Stimulated activated CD4-positive, alpha-beta T cell treated with anti-CD3 and anti-CD28 coated beads, Interleukin-2, amount 100 ng/mL, for 4 hours (primary cell): Measurements from ENCODE around the gene SNRPA1.
A peak's percentile ranks its signal among the peaks of the same experiment; 100 is the strongest.

ENCODE experiments used
- DNase-seq: peaks from one replicate; pipeline ENCODE4 v3.0.0-alpha.2; 2020; ENCODE audit warnings: low read depth

Gene SNRPA1

DNA sequence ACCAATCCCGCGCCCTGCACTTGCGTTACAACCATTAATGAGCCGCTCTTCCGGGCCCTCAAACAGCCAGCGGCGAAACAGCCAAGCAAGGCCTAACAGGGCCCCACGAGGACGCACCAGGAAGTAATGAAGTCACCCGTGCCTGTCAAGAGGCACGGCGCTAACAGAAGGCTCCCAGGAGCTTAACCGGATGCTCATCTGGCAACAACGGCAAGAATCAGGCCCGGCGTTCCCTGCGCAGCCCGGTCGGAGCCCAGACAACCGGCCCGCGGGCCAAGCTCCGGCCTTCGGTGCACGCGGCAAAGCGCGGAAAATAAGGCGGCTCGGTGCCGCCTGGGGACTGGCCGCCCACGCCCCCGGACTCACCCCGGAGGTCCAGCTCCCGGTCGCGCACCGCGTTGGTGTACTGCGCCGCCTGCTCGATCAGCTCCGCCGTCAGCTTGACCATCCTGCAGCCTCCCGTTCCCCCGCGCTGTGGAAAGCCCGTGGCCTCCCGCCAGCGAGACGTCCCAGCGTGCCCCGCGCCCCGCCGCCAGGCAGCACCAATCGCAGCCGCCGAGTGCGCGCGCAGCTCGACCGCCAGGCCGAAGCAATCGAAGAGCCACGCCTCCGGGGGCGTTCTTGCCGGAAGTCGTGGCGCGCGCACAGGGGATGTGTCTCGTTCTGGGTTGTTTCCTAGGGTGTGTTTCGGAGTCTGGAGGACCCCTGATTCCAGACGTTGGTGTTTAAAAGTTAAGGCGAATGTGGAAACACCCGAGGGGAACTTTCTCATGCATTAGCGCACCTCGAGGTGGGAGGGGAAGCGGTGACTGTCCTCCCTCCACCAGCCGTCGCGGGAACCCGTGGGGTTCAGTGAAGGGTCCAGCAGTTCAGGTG is at the start of gene SNRPA1:
Gene SNRPA1 (minus strand): TSS at position 518 of the 876 bp plus-strand sequence. CDS start 70 bp downstream, at position 448.
- DNase-seq = peak; percentile 97

DNA sequence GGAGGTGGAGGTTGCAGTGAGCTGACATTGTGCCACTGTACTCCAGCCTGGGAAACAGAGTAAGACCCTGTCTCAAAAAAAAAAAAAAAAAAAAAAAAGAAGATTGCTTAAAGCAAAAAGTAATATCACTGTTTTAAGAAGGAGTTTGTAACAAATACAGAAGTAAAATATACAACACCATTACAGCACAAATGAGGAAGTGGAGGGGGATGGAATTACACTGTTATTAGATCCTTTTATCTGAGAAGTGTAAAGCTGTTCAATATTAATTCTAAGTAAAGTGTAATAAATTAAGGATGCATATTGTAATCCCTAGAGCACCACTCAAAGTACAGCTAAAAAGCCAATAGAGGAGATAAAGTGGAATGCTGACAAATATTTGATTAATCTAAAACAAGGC is 47.0 kb upstream of the SNRPA1 start:
- no peak for DNase-seq

GRCh38 chr15:101338502-101339057 is 43.5 kb upstream of the SNRPA1 start:
- no peak for DNase-seq

DNA sequence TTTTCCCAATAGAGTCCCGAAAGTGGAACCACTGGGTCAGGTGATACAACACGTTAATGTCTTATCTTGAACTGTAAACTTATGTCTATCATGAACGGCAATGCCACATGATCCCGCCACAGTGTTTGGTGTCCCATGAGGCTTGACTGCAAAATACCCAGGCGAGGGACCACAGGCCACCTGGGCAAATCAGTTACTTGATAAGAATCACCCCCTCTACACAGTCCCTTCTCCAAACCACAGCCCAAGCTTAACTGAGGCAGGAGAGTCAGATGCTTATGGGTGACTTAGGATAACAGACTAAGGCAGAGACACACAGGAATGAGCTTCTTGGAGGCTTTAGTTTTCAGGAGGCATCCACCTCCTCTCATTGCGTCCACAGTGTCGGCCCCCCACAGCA is 42.9 kb upstream of the SNRPA1 start:
- no peak for DNase-seq

- peak; percentile 37 for DNase-seq
Measured at GRCh38 chr15:101333907-101334789, 39.1 kb upstream of the SNRPA1 start.

GRCh38 chr15:101332061-101332467 is 37.0 kb upstream of the SNRPA1 start:
- DNase-seq = no peak

DNA sequence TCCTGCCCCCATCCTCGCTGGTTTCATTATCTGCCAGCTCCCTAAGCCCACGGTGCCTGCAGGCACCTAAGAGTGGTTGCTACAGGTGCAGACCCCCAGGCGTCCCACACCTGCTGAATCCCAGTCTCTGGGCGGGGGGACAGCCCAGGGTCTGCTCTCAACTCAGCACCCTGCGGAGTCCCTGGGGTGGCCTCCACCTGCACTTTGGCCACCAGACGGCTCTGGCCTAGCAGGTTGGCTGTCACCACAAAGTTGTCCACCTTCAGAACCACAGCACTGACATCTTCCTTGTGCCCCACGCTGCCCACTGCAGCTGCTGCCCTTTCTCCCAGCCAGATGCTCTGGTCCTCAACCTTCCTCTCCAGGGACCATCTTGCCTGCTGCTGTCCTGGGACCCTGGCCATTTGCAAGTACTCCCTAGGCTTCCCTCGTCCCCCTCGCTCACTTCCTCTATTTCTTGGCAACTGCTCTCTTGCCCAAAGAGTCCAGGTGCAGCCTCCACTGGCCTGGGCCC is 34.9 kb upstream of the SNRPA1 start:
- DNase-seq = no peak

- DNase-seq = no peak
Measured at GRCh38 chr15:101329309-101329863, 34.3 kb upstream of the SNRPA1 start.

GRCh38 chr15:101328001-101328400 is 33.0 kb upstream of the SNRPA1 start:
- no peak for DNase-seq

- DNase-seq = no peak
Measured at GRCh38 chr15:101327147-101327740, 32.2 kb upstream of the SNRPA1 start.

- no peak for DNase-seq
Measured at GRCh38 chr15:101326462-101327146, 31.6 kb upstream of the SNRPA1 start.

DNA sequence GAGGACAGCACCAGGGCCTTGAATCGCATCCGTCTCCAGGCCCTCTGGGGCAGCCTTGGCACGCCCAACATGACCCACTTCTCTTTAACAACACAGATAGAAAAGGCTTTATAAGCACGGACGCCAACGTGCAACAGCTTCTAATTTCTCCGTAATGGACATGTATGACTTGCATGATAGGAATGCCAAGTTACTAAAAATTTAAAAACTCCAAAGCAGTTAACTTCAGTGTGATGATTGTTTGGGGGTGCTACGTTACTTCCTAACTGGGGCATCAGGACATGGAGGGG is 30.9 kb upstream of the SNRPA1 start:
- DNase-seq = no peak

DNA sequence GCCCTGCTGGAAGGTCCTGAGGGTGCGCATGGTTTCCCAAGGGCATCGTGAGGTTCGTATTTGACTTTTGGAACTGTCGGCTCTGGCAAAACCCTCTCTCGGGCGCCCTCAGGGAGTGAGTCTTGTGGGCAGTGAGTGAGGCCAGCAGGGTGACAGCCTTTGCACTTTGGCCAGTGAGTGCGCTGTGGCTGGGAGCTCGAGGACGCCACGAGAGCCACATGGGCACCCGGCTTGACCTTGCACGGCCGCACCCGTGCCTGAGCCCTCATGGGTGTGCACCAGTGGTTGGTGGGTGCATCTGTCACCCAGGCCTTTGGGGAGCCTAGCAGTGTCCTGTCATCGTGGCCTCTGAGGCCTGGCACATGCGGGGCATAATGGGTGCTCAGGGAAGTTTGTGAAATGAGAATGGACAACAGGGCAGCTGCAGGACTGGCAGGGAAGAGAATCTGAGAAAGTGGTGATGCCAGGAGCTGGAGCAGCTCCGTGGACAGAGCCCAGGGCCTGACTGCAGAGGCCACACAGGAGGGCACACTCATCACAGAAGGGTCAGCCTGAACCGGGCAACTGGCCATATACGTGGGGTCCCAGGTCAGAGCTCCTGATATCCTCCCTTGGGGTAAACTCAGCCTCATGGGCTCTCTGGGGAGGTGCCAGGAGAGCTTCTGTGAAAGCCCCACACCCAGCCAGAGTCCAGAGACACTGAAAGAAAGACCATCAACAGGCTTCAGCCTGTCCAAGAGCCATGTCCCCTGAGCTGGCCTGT is 30.4 kb upstream of the SNRPA1 start:
- DNase-seq = no peak

- no peak for DNase-seq
Measured at GRCh38 chr15:101324524-101325177, 29.6 kb upstream of the SNRPA1 start.

GRCh38 chr15:101323793-101324523 is 28.9 kb upstream of the SNRPA1 start:
- DNase-seq = no peak

DNA sequence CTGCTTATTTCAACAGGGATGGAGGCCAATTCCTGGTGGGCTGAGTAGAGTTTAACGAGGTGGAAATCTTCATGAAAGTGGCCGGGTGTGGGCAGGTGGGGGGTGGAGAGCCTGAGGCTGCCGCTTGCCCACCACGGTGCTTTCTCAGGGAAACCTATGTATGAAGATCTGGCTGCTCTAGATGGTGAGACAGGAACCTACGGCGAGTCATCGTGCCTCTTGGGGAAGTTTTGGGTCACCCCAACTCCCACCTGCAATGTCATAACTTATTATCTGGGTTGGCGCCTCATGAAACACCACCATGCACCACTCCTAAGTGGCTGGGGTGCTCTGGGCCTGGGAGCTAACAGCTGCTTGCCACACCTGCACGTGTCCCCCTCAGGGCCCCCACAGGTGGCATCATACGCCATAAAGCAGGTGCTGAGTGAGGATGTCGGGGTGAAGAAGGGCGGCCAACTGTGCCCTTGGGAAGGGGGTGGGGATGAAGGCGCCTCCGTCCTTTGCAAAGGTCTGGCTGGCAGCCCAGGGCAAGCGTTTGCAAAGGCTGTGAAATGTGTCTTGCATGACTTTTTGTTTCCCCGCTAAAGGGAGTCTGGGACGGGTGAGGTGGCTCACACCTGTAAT is 27.9 kb upstream of the SNRPA1 start:
- no peak for DNase-seq

GRCh38 chr15:101322016-101322695 is 27.1 kb upstream of the SNRPA1 start:
- DNase-seq = no peak

DNA sequence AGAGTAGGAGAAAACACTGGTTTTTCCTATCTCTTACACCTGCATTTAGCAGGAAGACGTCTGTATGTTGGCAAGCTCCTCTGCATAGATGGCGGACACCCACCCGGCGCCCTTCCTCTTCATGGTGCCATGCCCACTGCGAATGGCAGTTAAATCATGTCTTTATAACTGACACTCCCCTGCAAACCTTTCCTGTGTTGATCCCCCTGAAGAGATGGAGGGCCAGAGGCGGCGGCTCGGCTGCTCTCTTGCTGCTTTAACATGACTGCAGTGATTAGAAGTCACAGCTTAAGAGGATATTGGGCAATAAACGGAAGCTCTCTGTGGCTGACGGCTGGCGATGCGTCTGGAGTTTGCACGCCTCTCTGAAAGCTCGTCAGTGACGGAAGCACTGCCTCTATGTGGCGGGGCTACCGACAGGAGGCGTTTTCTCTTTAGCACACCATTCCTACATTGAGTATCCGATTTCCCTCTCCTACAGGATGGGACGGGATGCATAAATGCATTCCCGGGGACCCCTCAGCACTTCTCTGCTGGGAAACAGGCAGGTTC is 25.5 kb upstream of the SNRPA1 start:
- DNase-seq = peak; percentile 27
